NCI-H524 (cell line): ENCODE data around the gene LETM1.

ENCODE experiments used
- DNase-seq, 2 experiments: peaks; one replicate each; lab custom pipeline; 2025; lab: John Stamatoyannopoulos, UW

Gene LETM1

GRCh38 chr4:1807332-1807777 lies 48.6 kb downstream of the LETM1 start:
- no peak for DNase-seq

- no peak for DNase-seq
Measured at GRCh38 chr4:1806596-1807331, 49.2 kb downstream of the LETM1 start.

- no peak for DNase-seq
Measured at GRCh38 chr4:1806223-1806564, 49.8 kb downstream of the LETM1 start.

- DNase-seq = no peak
Measured at GRCh38 chr4:1805493-1806222, 50.3 kb downstream of the LETM1 start.

- no peak for DNase-seq
Measured at GRCh38 chr4:1804638-1805492, 51.1 kb downstream of the LETM1 start.

- no peak for DNase-seq
Measured at GRCh38 chr4:1803523-1804423, 52.2 kb downstream of the LETM1 start.

GRCh38 chr4:1802720-1803522 lies 53.0 kb downstream of the LETM1 start:
- no peak for DNase-seq

- peak; percentile 74 to 83 for DNase-seq
Measured at GRCh38 chr4:1802151-1802715, 53.7 kb downstream of the LETM1 start.

GRCh38 chr4:1801286-1801958 lies 54.5 kb downstream of the LETM1 start:
- no peak for DNase-seq

- DNase-seq = no peak
Measured at GRCh38 chr4:1800805-1801204, 55.2 kb downstream of the LETM1 start.

- DNase-seq = no peak
Measured at GRCh38 chr4:1799387-1800375, 56.3 kb downstream of the LETM1 start.

- DNase-seq = no peak
Measured at GRCh38 chr4:1798580-1799386, 57.2 kb downstream of the LETM1 start.

- no peak for DNase-seq
Measured at GRCh38 chr4:1797861-1798579, 57.9 kb downstream of the LETM1 start.

GRCh38 chr4:1797298-1797860 lies 58.6 kb downstream of the LETM1 start:
- DNase-seq = no peak

- DNase-seq = no peak
Measured at GRCh38 chr4:1796486-1797204, 59.3 kb downstream of the LETM1 start.
